GM12865 (cell line): ENCODE results near the gene PIK3CB.
"Not testable (repeated sequence)": the region's sequence is repeated elsewhere in the genome, so short reads cannot be mapped to it uniquely, and the experiment has no call there.

ENCODE experiments used
- DNase-seq: peaks from one replicate; pipeline ENCODE4 v3.0.0; 2010; ENCODE audit warnings: low read depth
- H3K4me3 ChIP-seq: 2 replicates; pipeline ENCODE4 v1.5.1; 2011; ENCODE audit warnings: mild to moderate bottlenecking, low read depth, low read length, control low read depth
- CTCF ChIP-seq: IDR thresholded peaks from 2 replicates; pipeline ENCODE4 v1.5.1; 2011; ENCODE audit warnings: low read length, control low read depth, low read depth, inconsistent platforms; ENCODE audit not compliant: insufficient read depth; ENCODE audit errors: missing control alignments

PIK3CB gene

GRCh38 chr3:138681463-138682220, 153.1 kb downstream of the PIK3CB start:
- TF ChIP-seq CTCF: no peak
- no peak for DNase-seq
- no peak overlapping the region for H3K4me3 ChIP-seq

- not testable (repeated sequence) for H3K4me3 ChIP-seq, DNase-seq
Observed at GRCh38 chr3:138680974-138681373, 153.8 kb downstream of the PIK3CB start.

- no peak overlapping the region for H3K4me3 ChIP-seq
- TF ChIP-seq CTCF: no peak
Observed at GRCh38 chr3:138678874-138679392, 155.8 kb downstream of the PIK3CB start.

GRCh38 chr3:138678086-138678485, 156.6 kb downstream of the PIK3CB start:
- no peak for TF ChIP-seq CTCF
- H3K4me3 ChIP-seq: no peak overlapping the region
- DNase-seq: no peak

More at GRCh38 chr3:138678874-138679392, 155.8 kb downstream of the PIK3CB start:
- DNase-seq: no peak

- no peak overlapping the region for H3K4me3 ChIP-seq
- TF ChIP-seq CTCF: no peak
- no peak for DNase-seq
Observed at GRCh38 chr3:138675393-138675792, 159.3 kb downstream of the PIK3CB start.

GRCh38 chr3:138673641-138674530, 160.8 kb downstream of the PIK3CB start:
- no peak overlapping the region for H3K4me3 ChIP-seq
- TF ChIP-seq CTCF: no peak
- DNase-seq: no peak

GRCh38 chr3:138670407-138670806, 164.3 kb downstream of the PIK3CB start:
- H3K4me3 ChIP-seq: no peak overlapping the region
- TF ChIP-seq CTCF: no peak
- no peak for DNase-seq
